ENCODE data around the gene ZNF559.

The ZNF559 gene

GRCh38 chr19:9362905-9363304 lies 38.9 kb downstream of the ZNF559 start, which contains the start of gene ZNF177:
Gene ZNF177 (plus strand): TSS chr19:9363013. CDS start chr19:9378312, 15,299 bp downstream.
- no peak for DNase-seq

GRCh38 chr19:9370738-9371619 lies 47.0 kb downstream of the ZNF559 start:
- no peak for DNase-seq

- DNase-seq = no peak
Observed at GRCh38 chr19:9381361-9381785, 57.4 kb downstream of the ZNF559 start.
